NT2/D1 (cell line): ENCODE results near the gene OLFM4.

Experiments
- SUZ12 ChIP-seq: IDR thresholded peaks from 2 replicates; pipeline ENCODE4 v1.6.1; 2011; ENCODE audit not compliant: insufficient read length, insufficient read depth; ENCODE audit errors: extremely low read depth
- YY1 ChIP-seq: IDR thresholded peaks from 2 replicates; pipeline ENCODE4 v1.6.1; 2011; ENCODE audit not compliant: insufficient read length, insufficient read depth
- ZNF274 ChIP-seq: IDR thresholded peaks from 2 replicates; pipeline ENCODE4 v1.6.1; 2011; ENCODE audit warnings: mild to moderate bottlenecking, low read depth, low read length

- no peak for TF ChIP-seq YY1
- TF ChIP-seq ZNF274 = no peak
- no peak for TF ChIP-seq SUZ12
These were observed 15.5 kb upstream of the OLFM4 start for GRCh38 chr13:53013113-53013512.
